ENCODE results near the gene SPOCK1.

DNA sequence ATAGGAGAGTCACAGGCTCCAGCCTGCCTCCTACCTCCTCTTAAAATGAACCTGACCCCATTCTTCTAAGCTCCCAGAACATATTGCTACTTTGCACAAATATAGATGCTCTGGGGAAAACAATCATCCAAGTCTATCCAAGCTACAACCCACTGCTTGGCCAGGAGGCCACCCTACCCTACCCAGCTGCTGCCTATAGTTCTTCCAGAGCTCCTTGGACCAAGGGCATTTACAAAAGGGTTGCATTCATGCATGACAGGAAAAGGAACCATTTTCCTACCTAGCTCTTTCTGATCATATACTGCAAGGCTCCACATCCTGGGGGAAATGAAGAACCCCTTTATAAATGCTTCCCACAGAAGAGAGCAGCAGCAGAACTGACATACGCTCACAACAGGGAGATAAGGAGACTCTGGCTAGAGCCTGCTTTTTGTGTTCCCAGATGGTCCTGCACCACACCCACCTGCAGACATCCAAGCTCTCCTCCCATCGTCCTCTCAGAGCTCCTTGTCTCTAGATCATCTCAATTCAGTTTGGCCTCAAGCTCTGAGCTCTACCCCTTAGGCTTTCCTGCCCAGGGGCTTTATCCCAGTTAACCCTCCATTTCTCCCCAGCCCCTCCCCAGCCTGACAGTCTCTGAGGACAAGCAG is 185.5 kb downstream of the SPOCK1 start:
- TF ChIP-seq POLR2AphosphoS5 (IDR thresholded peaks at IDR 0.05; ENCODE audit: borderline replicate concordance, low read depth, low read length) (no peak), EZH2 (IDR thresholded peaks at IDR 0.05) (no peak), FOXP2 (optimal IDR thresholded peaks at IDR 0.05; ENCODE audit: control extremely low read depth, extremely low read length, insufficient read depth) (no peak)

Data from SK-N-MC (cell line).